GM12875 (cell line): ENCODE measurements around the gene RNASE9.

Source experiments
- H3K4me3 ChIP-seq: one replicate; pipeline ENCODE4 v1.5.1; 2011; ENCODE audit warnings: low read depth, low read length, control low read depth
- TF ChIP-seq, protein P1 (sequence below): IDR thresholded peaks from 2 replicates; pipeline ENCODE4 v1.5.1; 2011; ENCODE audit warnings: low read depth, mild to moderate bottlenecking, control low read depth, inconsistent platforms, low read length, moderate library complexity, borderline replicate concordance; ENCODE audit not compliant: insufficient read depth

Gene RNASE9

DNA sequence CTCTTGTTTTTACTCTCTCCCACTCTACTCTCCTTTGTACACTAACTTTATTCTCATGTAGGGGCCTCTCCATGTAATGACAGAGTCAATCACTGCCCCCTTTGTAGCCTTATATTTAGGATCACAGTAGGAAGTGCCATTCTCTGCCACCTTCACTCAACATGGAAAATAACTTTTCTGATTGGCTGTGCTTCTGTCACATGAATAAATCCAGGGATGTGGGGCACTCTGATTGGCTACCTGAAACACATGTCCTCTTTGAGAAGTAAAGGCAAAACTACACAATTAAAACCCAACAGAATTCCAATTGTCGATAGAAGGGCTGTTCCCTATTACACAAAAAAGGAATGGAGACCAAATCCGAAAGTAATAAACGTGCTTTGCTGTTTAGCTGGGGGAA, at the start of gene RNASE9:
Gene RNASE9, minus strand, starts transcription at position 87 of the 400 bp plus-strand sequence.
- TF ChIP-seq, protein P1, sequence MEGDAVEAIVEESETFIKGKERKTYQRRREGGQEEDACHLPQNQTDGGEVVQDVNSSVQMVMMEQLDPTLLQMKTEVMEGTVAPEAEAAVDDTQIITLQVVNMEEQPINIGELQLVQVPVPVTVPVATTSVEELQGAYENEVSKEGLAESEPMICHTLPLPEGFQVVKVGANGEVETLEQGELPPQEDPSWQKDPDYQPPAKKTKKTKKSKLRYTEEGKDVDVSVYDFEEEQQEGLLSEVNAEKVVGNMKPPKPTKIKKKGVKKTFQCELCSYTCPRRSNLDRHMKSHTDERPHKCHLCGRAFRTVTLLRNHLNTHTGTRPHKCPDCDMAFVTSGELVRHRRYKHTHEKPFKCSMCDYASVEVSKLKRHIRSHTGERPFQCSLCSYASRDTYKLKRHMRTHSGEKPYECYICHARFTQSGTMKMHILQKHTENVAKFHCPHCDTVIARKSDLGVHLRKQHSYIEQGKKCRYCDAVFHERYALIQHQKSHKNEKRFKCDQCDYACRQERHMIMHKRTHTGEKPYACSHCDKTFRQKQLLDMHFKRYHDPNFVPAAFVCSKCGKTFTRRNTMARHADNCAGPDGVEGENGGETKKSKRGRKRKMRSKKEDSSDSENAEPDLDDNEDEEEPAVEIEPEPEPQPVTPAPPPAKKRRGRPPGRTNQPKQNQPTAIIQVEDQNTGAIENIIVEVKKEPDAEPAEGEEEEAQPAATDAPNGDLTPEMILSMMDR = no peak
- H3K4me3 ChIP-seq = no peak within 1 kb of the TSS

DNA sequence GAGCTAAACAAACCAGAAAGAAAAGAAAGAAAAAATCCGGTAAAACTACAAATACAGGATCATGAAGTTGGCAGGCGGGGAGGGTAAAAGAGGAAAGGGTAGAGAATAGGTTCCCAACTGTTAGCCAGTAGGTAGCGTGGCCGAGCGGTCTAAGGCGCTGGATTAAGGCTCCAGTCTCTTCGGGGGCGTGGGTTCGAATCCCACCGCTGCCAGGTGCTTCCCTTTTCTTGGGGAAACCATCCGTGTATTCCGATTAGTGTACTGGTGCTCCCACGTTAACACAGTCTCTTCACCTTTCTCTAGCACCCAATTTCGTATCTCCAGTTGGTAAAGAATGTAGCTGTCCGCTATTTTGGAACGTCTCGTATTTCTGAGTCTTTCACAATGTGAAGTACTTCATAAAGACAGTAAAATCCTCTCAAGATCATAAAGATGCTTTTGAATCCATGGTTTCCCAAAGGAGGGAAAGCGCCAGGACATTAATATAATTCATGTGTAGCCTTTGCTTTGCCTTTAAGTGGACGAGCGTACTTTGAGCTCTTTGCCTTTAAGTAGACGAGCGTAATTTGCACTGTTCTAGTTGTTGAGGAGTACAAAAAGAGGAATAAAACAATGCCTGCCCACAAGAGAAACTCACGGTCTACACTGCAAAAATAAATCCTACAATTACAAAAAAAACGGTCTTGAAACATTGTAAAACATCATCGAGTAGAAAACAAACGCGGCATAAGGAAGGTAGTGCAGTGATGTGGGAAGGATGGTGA, 49.3 kb upstream of the RNASE9 start:
- TF ChIP-seq, protein P1 = no peak

DNA sequence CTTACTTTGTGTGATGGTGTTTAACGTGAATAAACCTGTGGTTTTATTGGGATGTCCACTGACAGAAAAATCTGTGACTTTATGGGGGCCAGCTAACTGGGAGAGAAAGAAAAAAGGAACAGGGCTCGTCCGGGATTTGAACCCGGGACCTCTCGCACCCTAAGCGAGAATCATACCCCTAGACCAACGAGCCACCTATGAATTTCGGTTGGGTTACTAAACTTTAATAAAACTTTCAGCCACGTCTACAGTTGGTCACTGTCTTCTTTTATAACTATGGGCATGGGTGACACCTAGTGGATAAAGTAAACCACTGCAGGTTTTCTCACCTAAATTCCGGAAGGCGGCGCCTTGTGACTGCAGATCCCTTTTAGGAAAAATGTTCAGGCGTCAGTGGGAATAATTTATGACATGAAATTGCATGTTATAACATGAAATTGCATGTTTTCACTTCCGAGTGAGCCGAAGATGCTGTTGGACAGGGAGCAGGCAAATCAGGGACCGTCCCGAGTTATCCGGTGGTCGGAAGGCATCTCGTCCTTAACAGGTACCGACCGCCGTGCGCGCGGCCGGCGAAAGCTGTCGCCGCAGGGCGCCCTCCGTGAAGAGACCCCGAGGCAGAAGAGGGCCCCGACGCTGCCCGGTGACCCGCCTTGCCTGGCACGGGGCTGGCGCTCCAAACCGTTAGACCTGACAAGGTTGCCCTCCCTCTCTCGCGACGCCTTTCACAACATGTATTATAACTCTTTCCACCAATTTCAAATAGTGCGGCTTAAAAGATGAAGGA, 48.6 kb upstream of the RNASE9 start:
- H3K4me3 ChIP-seq = peak overlapping the region; percentile 76
- TF ChIP-seq, protein P1 = peak; percentile 74

More for the DNA sequence above, 49.3 kb upstream of the RNASE9 start:
- H3K4me3 ChIP-seq = peak overlapping the region; percentile 76

DNA sequence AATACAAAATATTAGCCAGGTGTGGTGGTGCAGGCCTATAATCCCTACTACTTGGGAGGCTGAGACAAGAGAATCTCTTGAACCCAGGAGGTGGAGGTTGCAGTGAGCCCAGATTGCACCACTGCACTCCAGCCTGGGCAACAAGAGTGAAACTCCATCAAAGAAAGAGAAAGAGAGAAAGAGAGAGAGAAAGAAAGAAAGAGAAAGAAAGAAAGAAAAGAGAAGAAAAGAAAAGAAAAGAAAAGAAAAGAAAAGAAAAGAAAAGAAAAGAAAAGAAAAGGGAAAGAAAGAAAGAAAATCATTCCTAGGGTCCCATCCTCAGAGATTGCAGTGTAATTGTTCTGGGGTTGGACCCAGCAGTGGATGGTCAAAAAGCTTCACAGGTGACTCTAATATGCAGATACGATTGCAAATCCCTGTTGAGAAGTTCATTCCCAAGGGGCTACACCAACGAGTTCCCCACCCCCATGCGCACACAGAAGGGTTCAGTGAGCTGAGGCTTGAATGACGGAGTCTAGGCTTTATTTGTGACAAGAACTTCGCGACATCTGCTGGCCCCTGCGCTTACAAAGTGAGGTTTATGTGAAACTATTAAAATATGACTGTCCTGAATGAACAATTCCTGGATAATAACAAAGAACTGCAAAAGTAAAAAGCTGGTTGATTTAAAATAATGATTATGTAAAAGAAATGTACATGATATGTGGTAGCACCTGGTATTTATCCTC, 47.7 kb upstream of the RNASE9 start:
- H3K4me3 ChIP-seq = no peak overlapping the region
- TF ChIP-seq, protein P1 = no peak

DNA sequence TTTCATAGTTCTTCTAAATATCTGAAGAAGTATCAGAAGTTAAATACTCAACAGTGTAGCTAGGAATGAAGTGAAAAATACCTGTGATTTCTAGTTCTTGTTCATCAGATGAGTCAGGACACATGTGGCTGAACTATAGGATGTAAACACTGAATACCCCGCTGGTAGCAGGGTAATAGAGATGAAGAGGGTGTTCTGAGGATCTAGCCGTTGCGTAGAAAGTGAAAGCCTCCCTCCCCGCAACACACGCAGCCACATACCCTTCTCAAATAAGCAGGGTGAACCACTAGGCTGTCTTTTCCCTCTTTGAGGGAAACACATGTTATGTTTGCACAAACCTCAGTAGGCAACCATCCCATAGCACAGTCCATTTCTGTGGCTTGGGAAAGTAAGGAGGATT, 46.8 kb upstream of the RNASE9 start:
- H3K4me3 ChIP-seq = no peak overlapping the region
- TF ChIP-seq, protein P1 = no peak

DNA sequence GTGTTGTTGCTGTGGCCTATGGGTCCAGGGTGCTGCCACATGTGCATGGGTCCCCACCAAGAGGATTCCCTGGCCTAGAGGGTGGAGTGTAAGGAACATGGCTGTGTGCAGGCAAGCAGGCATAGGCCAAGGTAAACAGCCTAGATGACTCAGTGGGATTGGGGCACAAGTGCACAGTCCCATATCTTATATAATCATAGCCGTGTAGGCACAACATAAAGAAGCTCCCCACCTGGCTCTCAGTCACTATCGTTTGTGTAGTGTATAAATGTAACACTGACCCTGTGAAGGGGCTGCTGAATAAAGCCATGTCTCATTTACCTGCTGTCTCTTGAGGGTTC, 46.0 kb upstream of the RNASE9 start:
- H3K4me3 ChIP-seq = no peak overlapping the region

More for the DNA sequence above, 46.0 kb upstream of the RNASE9 start:
- TF ChIP-seq, protein P1 = no peak
